GM23338 (cell line): ENCODE results near the gene PRMT3. TPM values are rescaled to one million over a fixed set of nuclear protein-coding genes. Genes with fewer than 3 reads are reported as not detected.
A peak's percentile ranks its signal among the peaks of the same experiment; 100 is the strongest.

Experiments
- ATAC-seq: fragments of 200-7000 bp; cut with Tn5 transposase; 3 replicates; pipeline ENCODE4 v1.9.1; 2020
- DNase-seq: peaks from one replicate; pipeline ENCODE4 v3.0.0-alpha.2; 2015; ENCODE audit warnings: low spot score
- H2AFZ ChIP-seq: fragments of 200-600 bp; sonication (generic); 2 replicates; pipeline ENCODE4 v1.8.0; 2016; ENCODE audit warnings: antibody characterized with exemption, mild to moderate bottlenecking, moderate library complexity
- H3F3A ChIP-seq: fragments of 200-600 bp; sonication (generic); replicated peaks from 2 replicates; pipeline ENCODE4 v1.8.0; 2017; ENCODE audit warnings: antibody characterized with exemption, mixed run types, low read depth
- H3K27ac ChIP-seq: fragments of 200-600 bp; sonication (generic); 2 replicates; pipeline ENCODE4 v1.6.1; 2016; ENCODE audit warnings: low read depth
- H3K27me3 ChIP-seq: fragments of 200-600 bp; sonication (generic); 2 replicates; pipeline ENCODE4 v1.8.0; 2016; ENCODE audit warnings: mild to moderate bottlenecking, mixed run types, moderate library complexity; ENCODE audit not compliant: insufficient read depth
- H3K36me3 ChIP-seq: fragments of 200-600 bp; sonication (generic); 2 replicates; pipeline ENCODE4 v1.8.0; 2016; ENCODE audit warnings: mild to moderate bottlenecking; ENCODE audit not compliant: insufficient read depth
- H3K4me1 ChIP-seq: fragments of 200-600 bp; sonication (generic); 2 replicates; pipeline ENCODE4 v1.8.0; 2016; ENCODE audit warnings: mild to moderate bottlenecking, moderate library complexity; ENCODE audit not compliant: insufficient read depth
- H3K4me2 ChIP-seq: fragments of 200-600 bp; sonication (generic); 2 replicates; pipeline ENCODE4 v1.7.1; 2017; ENCODE audit warnings: mixed run types
- H3K4me3 ChIP-seq: fragments of 200-600 bp; sonication (generic); 2 replicates; pipeline ENCODE4 v1.6.1; 2016; ENCODE audit warnings: mixed run types
- H3K79me2 ChIP-seq: fragments of 200-600 bp; sonication (generic); replicated peaks from 2 replicates; pipeline ENCODE4 v1.8.0; 2017; ENCODE audit warnings: mild to moderate bottlenecking; ENCODE audit not compliant: insufficient read depth
- H3K9me2 ChIP-seq: fragments of 200-600 bp; sonication (generic); 2 replicates; pipeline ENCODE4 v1.8.0; 2017; ENCODE audit not compliant: insufficient read depth
- H4K20me1 ChIP-seq: fragments of 200-600 bp; sonication (generic); replicated peaks from 2 replicates; pipeline ENCODE4 v1.8.0; 2017; ENCODE audit warnings: mild to moderate bottlenecking; ENCODE audit not compliant: insufficient read depth
- H3K27ac Mint-ChIP-seq: 2 replicates; pipeline ENCODE4 v1.8.0; 2020; ENCODE audit warnings: inconsistent platforms, mild to moderate bottlenecking, moderate library complexity, mixed read lengths
- H3K27me3 Mint-ChIP-seq: 3 replicates; pipeline ENCODE4 v1.8.0; 2022; ENCODE audit warnings: low read depth, mild to moderate bottlenecking, moderate library complexity, mixed read lengths, inconsistent platforms; ENCODE audit not compliant: insufficient read depth, poor library complexity
- H3K36me3 Mint-ChIP-seq: 3 replicates; pipeline ENCODE4 v1.8.0; 2021; ENCODE audit warnings: low read depth, mild to moderate bottlenecking, inconsistent platforms, moderate library complexity, mixed read lengths
- H3K4me1 Mint-ChIP-seq: 3 replicates; pipeline ENCODE4 v1.8.0; 2020; ENCODE audit warnings: mild to moderate bottlenecking, inconsistent platforms, mixed read lengths
- H3K4me3 Mint-ChIP-seq: 3 replicates; pipeline ENCODE4 v1.8.0; 2021; ENCODE audit warnings: moderate library complexity, mild to moderate bottlenecking, inconsistent platforms, mixed read lengths
- H3K9me3 Mint-ChIP-seq: 3 replicates; pipeline ENCODE4 v1.8.0; 2020; ENCODE audit warnings: moderate library complexity, mild to moderate bottlenecking, inconsistent platforms, mixed read lengths
- CREB1 ChIP-seq: fragments of 250-450 bp; sonication (Bioruptor Pico); IDR thresholded peaks from 2 replicates; pipeline ENCODE4 v1.5.0; 2020; ENCODE audit warnings: low read depth, mild to moderate bottlenecking, moderate library complexity
- CTCF ChIP-seq, 2 experiments: fragments of 200-600 bp in 1 of 2; sonication (generic) in 1 of 2; conservative IDR thresholded peaks; 2 replicates each; pipeline versions ENCODE4 v1.5.1 to v1.6.1; 2016 to 2017; ENCODE audit warnings: antibody characterized with exemption in 2 of 2, low read depth in 2 of 2, mild to moderate bottlenecking in 2 of 2, moderate library complexity in 1 of 2
- ETS1 ChIP-seq: IDR thresholded peaks from 2 replicates; pipeline ENCODE4 v1.6.1; 2016; ENCODE audit warnings: antibody characterized with exemption
- EZH2 ChIP-seq: fragments of 200-600 bp; sonication (generic); IDR thresholded peaks from one replicate; pipeline ENCODE4 v1.8.0; 2017; ENCODE audit warnings: antibody characterized with exemption, mild to moderate bottlenecking, low read depth; ENCODE audit not compliant: unreplicated experiment
- EZH2phosphoT487 ChIP-seq: fragments of 200-600 bp; sonication (generic); IDR thresholded peaks from one replicate; pipeline ENCODE4 v1.8.1; 2018; ENCODE audit warnings: antibody characterized with exemption; ENCODE audit not compliant: unreplicated experiment
- JUNB ChIP-seq: IDR thresholded peaks from one replicate; pipeline ENCODE4 v1.6.1; 2016; ENCODE audit warnings: antibody characterized with exemption; ENCODE audit not compliant: unreplicated experiment
- NANOG ChIP-seq: IDR thresholded peaks from 2 replicates; pipeline ENCODE4 v1.6.1; 2016; ENCODE audit warnings: antibody characterized with exemption, borderline replicate concordance
- POLR2AphosphoS5 ChIP-seq: IDR thresholded peaks from 2 replicates; pipeline ENCODE4 v1.6.1; 2016; ENCODE audit warnings: antibody characterized with exemption, low read depth
- ZNF114 ChIP-seq: fragments of 250-450 bp; sonication (Bioruptor Pico); IDR thresholded peaks from 2 replicates; pipeline ENCODE4 v1.5.0; 2020; ENCODE audit warnings: mild to moderate bottlenecking, moderate library complexity
- ZNF331 ChIP-seq: fragments of 250-450 bp; sonication (Bioruptor Pico); IDR thresholded peaks from 2 replicates; pipeline ENCODE4 v1.5.0; 2020; ENCODE audit warnings: low read depth, mild to moderate bottlenecking, moderate library complexity
- polyA plus RNA-seq: library from polyadenylated mRNA; unstranded; fragments of >200 nt; fragmentation: Nextera tagmentation; extraction: Ambion mirVana; gene quantifications from 2 replicates; pipeline ENCODE4 v1.2.1, GENCODE V29; 2016
- total RNA-seq: library from RNA; depleted of rRNA; stranded (reverse); fragments of >200 nt; shearing (Covaris generic); gene quantifications from 2 replicates; pipeline ENCODE4 v1.2.3, GENCODE V29; 2014

PRMT3 gene
- total and polyA plus RNA-seq, 2 experiments from 2014 or later: 19.0 to 35.0 TPM

- TF ChIP-seq EZH2phosphoT487 (no peak), CTCF (conservative IDR thresholded peaks at IDR 0.05; ENCODE audit: low read depth in 2 of 2) (no peak), CREB1 (no peak), ZNF114 (CRISPR knock-in tag) (no peak), ETS1 (no peak), EZH2 (no peak), NANOG (no peak)
These were observed 15.5 kb downstream of the PRMT3 start (continued) for GRCh38 chr11:20403059-20403458.

GRCh38 chr11:20406484-20406883 lies 19.0 kb downstream of the PRMT3 start:
- Mint-ChIP-seq H3K27ac (peak overlapping the region; percentile 52; the same call in 1 of the 2 replicates), H3K27me3 (no peaks in the 10 kb centered on the region), H3K4me3 (no peak overlapping the region), H3K36me3 (peaks cover 13% of the 10 kb centered on the region; the same call in 2 of the 3 replicates), H3K4me1 (no peaks in the 10 kb centered on the region), H3K9me3 (no peaks in the 10 kb centered on the region)
- no peaks in the 10 kb centered on the region for H3K4me1 ChIP-seq
- TF ChIP-seq POLR2AphosphoS5 (no peak), EZH2 (no peak), JUNB (no peak), ZNF114 (CRISPR knock-in tag) (no peak)
- no peak overlapping the region for H3K4me2 ChIP-seq
- no peaks in the 10 kb centered on the region for H3K79me2 ChIP-seq
- no peaks in the 10 kb centered on the region for H3K9me2 ChIP-seq
- no peaks in the 10 kb centered on the region for H3F3A ChIP-seq
- no peak overlapping the region for H3K4me3 ChIP-seq
- no peak overlapping the region for H2AFZ ChIP-seq
- H3K27ac ChIP-seq: no peak overlapping the region
- no peaks in the 10 kb centered on the region for H4K20me1 ChIP-seq
- DNase-seq (no peak), ATAC-seq (no peak)
- no peaks in the 10 kb centered on the region for H3K27me3 ChIP-seq
- H3K36me3 ChIP-seq: peaks cover 8% of the 10 kb centered on the region; the same call in 1 of the 2 replicates

- Histone ChIP-seq H3K4me1 (no peaks in the 10 kb centered on the region), H3K36me3 (peaks cover 8% of the 10 kb centered on the region; the same call in 1 of the 2 replicates), H3K4me3 (no peak overlapping the region), H2AFZ (no peak overlapping the region), H3K9me2 (no peaks in the 10 kb centered on the region), H3F3A (no peaks in the 10 kb centered on the region), H3K79me2 (no peaks in the 10 kb centered on the region), H3K4me2 (no peak overlapping the region), H3K27me3 (no peaks in the 10 kb centered on the region), H3K27ac (no peak overlapping the region), H4K20me1 (no peaks in the 10 kb centered on the region)
- ATAC-seq (no peak), DNase-seq (no peak)
- Mint-ChIP-seq H3K27ac (no peak overlapping the region), H3K9me3 (no peaks in the 10 kb centered on the region), H3K36me3 (peaks cover 13% of the 10 kb centered on the region; the same call in 2 of the 3 replicates), H3K4me1 (no peaks in the 10 kb centered on the region), H3K27me3 (no peaks in the 10 kb centered on the region), H3K4me3 (no peak overlapping the region)
- TF ChIP-seq ZNF331 (CRISPR knock-in tag): no peak
- no peak for TF ChIP-seq JUNB
- TF ChIP-seq ETS1: no peak
- no peak for TF ChIP-seq EZH2phosphoT487
These were observed 19.8 kb downstream of the PRMT3 start for GRCh38 chr11:20407344-20407743.
